Midbrain (tissue), 1 donor: ENCODE measurements around the gene SRSF2.
"Not testable (repeated sequence)": the region's sequence is repeated elsewhere in the genome, so short reads cannot be mapped to it uniquely, and the experiment has no call there.

Experiments
- DNase-seq: peaks from one replicate; lab custom pipeline; 2025; lab: John Stamatoyannopoulos, UW

Gene SRSF2

DNA sequence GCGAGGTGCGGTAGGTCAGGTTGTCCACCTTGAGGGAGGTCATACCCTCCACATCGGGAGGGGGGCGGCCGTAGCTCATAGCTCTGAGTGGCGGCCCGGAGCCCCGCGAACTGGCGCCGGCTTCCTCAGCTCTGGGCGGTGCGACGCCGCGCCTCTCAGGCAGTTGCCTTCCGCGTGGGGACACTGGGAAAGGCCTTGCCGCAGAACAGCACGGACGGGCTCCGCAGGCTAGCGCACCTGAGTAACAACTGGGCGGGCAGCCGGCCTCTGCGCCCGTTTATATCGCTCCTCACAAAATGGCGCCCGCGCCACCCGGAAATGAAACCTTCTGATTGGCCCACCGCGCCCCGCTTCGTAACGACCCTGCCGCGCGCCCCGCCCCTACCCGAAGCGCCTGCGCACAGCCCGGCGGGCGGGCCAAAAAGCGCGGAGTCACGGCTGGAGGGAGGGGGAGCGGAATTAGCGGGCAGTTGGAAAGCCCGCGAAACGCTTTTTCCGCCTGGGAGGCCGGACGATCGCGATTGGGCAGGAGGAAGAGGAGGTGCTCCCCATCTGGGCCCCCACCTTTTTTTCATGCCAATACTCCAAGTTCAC, at the start of gene SRSF2:
TSS of gene SRSF2 (minus strand) at position 250 of the 594 bp plus-strand sequence. CDS start at position 79, 171 bp downstream.
- DNase-seq = peak; percentile 99

DNA sequence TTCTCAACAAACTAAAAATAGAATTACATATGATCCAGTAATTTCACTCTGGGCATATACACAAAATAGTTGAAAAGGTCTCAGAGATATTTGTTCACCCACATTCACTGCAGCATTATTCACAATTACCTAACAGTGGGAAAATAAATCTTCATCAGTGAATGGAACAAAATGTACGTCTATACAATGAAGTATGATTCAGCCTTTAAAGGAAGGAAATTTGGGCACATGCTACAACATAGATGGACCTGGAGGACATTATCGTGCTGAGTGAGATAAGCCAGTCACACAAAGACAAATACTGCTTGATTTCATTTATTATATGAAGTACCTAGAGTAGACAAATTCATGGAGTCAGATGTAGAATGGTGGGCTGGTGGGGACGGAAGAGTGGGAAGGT, 47.8 kb upstream of the SRSF2 start:
- no peak for DNase-seq

DNA sequence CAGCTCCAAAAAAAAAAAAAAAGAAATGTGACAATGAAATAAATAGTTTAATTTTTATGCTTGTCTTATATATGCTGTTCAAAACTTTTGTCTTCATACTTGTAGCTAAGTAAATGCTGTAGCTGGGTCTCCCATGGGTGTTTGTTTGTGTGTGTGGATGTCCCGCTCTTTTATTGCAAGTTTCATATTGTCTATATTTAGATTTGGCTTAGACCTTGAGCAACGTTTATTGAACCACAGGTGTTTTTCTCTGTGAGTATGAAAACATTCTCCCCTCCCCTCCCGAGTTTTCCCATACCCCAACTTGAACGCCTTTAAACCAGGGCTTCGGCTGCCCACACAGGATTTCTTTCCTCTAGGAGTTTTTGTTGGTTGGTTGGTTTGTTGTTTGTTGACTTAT, 46.0 kb upstream of the SRSF2 start:
- no peak for DNase-seq

DNA sequence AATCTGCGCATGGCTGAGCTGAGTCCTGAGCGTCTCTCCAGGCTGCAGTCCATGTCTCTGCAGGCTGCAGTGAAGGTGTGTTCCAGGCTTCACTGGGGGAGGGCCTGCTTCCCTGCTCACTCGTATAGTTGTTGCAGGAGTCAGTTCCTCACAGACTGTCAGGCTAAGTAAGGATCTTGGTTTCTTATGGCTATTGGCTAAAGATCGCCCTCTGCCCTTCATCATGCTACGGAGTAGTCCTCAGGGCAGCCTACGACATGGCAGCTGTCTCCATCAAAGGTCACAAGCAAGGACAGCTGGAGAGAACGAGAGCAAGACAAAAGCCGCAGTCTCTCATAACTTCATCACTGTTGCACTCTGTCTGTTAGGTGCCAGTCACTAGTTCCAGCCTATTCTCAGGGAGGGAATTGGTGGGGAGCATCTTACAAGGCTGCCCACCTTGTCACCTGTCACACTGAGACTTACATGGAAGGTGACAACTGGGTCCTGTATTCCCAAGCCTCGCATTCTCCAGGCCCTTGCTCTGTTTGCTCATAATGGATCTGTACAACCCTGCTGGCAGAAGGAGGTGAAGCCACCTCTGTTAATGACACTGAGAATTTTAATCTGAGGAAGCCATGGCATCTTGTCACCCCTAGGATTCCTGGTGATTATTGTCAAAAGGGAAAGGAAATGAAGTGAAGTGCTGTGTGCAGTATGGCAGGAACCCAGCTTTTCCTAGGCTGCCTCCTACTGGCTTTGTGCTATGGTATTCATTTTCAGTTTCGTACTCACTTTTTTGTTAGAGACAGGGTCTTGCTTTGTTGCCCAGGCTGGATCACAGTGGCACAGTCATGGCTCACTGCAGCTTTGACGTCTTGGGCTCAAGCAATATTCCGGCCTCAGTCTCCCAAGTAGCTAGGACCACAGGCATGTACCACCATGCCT, 44.2 kb upstream of the SRSF2 start:
- no peak for DNase-seq

GRCh38 chr17:76775021-76775600, 38.0 kb upstream of the SRSF2 start:
- no peak for DNase-seq

DNA sequence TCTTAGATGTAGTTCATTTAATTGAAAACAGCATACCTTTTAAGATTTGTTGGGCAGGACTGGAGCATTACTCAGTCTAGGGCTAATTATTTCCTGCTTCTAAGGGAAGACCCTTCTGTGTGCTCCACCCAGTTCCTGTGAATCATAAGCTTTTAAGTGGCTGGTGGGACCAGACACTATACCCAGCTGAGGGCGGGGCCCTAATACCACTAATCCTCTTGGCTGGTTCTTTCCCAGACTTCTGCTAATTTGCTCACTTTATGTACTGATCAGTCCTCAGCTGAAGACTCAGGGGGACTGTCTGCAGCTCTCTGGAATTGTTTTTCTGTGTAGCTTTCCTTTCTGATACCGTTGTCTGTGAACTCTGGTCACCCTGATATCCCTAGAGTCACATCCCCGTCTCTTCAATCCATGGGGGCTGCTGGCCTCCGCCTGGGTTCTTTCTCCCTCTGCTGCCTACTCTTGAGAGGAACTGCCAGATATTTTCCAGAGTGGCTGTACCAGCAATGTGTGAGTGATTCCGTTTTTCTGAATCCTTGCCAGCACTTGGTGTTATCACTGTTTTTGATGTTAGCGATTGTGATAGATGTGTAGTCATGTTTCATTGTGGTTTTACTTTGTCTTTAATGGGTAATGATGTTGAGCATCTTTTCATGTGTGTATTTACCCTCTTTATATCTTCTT, 35.9 kb upstream of the SRSF2 start:
- no peak for DNase-seq

- no peak for DNase-seq
Observed at GRCh38 chr17:76758570-76758969, 21.4 kb upstream of the SRSF2 start.

GRCh38 chr17:76757256-76757655, 20.1 kb upstream of the SRSF2 start:
- no peak for DNase-seq

DNA sequence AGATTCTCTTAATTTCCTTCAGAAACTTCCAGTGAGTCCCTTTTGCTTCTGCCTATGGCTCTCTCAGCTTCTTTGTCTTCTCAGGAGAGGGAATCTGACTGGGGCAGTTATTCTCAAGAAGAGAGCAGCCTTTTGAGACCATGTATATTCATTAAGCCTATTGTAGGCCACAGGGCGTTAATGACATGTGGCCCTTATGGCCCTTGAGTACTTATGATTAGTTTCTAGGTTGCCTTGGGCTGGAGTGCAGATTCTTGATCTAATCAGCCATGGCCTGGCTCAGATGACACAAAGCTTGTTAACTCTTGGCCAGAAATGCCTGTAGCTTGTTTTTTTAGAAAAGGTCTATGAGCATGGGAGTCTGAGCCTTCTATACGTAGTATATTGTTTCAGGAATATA, 18.2 kb upstream of the SRSF2 start:
- DNase-seq = no peak

DNA sequence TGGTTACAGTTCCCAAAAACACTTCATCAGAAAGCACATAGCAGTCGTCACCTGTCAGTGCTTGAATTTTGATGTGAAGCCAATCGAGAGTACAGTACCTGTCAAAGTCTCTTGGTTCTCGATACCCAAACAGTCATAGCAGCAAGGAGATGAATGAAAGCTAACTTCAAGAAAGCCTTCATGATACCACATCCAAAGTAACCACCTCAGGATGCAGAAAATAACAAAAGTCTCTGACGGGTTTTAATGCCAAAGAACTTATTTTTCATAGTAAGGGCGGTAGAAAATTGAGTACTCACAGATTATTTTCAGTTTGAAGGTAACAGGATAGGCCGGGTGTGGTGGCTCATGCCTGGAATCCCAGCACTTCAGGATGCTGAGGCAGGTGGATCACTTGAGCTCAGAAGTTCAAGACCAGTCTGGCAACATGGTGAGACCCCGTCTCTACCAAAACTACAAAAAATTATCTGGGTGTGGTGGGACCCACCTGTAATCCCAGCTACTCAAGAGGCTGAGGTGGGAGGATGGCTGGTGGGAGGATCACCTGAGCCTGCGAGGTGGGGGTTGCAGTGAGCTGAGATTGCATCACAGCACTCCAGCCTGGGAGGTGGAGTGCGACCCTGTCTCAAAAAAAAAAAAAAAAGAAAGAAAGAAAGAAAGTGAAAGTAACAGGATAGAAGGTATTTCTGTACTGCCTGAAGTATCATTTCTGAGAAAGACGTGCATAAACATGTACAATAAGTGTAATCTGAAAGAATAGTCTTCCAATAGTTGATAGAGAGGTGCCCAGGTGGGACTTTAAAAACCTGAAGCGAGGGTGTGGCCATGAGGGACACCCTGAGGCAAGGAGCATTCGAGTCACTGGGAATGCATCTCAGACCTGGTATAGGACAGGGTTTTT, 16.2 kb upstream of the SRSF2 start:
- no peak for DNase-seq

DNA sequence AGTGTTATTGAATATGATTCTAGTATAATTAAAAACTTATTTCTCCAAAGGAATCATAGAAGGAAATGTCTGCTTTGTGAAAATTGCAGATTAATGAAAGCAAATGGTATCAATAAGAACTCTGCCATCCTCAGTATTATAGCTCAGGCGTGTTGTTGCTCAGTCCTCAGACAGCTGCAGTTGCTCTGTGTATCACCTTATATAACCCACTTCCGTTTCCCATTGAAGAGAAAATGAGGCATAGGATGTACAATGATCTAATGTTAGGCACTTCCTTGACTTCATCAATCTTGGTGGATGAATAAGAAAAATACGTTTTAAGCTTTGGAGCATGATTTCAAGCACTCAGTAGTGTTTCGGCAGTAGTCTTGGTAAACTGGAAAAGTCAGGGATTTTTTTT, 14.9 kb upstream of the SRSF2 start:
- no peak for DNase-seq

GRCh38 chr17:76751416-76751993, 14.4 kb upstream of the SRSF2 start:
- no peak for DNase-seq

DNA sequence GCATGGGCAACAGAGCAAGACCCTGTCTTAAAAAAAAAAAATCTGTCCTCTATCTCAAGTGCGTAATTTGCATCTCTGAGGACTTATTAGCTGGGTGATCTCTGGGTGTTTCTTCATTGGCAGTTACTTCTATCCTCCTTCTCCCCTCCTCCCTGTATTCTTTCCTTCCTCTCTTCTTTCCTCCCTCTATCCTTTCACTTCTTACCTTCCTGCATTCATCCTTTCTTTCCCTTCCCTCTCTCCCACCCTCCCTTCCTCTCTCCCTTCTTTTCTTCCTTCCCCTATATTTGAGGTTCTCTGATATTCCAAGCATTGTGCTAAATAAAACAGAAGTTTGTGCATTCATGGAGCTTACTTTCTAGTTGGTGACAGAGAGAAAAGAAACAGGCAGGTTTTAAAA, 11.5 kb upstream of the SRSF2 start:
- no peak for DNase-seq

DNA sequence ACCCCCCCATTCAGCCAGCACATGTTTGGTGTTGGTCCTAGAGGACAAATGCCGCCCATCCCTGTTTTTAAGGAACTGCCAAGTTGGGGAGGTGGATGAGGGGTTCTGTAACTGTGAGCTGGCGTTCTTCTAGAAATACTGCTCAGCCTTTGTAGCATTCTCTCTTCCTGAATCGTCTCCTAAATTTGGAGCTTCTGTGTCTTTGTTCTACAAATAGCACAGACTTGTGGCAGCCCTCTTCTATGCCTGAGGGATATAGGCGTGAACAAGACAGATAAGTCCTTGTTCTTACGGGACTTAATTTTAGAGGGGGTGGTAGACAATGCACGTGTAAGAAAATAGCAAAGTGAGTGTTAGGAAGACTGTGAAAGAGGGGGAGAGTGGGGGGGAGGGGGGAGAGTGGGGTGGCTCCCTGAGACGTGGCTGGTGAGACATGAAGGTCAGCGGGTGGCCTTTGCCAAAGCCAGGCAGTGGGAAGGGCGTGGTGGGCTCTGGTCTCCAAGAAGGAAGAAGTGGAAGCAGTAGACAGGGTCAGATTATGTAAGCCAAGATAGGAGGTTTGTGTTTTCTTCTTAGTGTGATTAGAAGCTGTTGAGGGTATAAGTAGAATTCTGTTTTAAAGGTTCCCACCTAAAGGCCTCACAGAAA, 10.7 kb upstream of the SRSF2 start:
- no peak for DNase-seq

DNA sequence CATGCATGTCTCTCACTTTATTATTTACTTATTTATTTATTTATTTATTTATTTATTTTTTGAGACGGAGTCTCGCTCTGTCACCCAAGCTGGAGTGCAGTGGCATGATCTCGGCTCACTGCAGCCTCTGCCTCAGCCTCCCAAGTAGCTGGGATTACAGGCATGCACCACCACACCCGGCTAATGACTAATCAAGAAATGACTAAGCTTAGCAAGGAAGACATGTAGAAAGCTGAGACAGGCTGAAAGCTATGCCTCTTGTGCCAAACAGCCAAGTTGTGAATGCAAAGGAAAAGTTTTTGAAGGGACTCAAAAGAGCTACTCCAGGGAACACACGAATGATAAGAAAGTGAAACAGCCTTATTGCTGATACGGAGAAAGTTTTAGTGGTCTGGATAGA, 8.7 kb upstream of the SRSF2 start:
- DNase-seq = not testable (repeated sequence)

- no peak for DNase-seq
Observed at GRCh38 chr17:76744747-76745146, 7.6 kb upstream of the SRSF2 start.

GRCh38 chr17:76742958-76743357, 5.8 kb upstream of the SRSF2 start:
- no peak for DNase-seq

DNA sequence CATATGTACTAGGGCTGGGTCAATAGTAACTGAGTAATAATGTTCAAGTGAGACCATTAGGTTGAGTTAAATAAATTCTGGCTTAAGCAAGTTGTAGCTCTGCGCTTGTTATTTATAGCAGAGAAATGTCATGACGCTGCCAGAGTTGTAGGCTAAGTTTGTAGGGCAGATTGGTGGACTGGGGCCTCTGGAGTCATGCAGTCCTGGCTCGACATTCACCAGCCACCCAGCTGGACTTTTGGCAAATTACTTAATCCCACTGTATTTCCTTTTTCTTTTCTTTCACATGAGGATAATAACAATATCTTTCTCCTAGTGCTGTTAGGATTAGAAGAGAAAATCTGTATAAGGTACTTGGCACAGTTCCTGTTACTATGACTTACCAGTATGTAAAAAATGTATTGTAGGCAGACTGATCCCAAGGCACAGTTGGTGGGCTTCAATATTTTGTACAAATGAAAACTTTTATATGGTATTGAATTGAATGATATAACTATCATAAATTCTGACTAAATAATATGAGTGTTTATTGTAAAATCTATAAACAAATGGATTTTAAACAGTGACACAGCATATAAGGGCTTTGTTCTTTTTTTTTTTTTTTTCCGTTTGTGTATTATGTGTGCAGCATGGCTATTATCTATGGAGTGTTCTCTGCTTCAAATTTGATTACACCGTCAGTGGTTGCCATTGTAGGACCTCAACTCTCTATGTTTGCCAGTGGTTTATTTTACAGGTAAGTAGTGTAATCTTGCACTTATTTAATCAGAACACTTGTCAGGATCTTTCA, 3.4 kb upstream of the SRSF2 start:
- DNase-seq = no peak

DNA sequence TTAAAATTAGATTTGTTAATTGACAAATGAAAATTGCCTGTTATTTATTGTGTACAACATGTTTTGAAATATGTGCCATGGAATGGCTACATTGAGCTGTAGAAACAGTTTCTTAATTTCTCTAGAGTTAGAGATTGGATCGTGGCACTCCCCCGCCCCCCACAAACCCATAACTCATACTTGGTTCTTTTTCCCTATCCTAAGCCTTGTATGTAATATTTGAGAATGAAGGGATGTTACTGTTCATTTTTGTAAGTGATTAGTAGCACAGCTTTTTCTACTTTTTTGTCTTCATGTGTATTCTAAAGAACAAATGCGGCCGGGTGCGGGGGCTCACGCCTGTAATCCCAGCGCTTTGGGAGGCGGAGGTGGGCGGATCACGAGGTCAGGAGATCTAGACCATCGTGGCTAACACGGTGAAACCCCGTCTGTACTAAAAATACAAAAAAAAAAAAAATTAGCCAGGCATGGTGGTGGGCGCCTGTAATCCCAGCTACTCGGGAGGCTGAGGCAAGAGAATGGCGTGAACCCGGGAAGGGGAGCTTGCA, 2.5 kb upstream of the SRSF2 start:
- not testable (repeated sequence) for DNase-seq
